K562 (cell line): ENCODE results near the gene ADAR.

Experiments
- BACH1 ChIP-seq: fragments of 200-800 bp; sonication (Bioruptor generic); IDR thresholded peaks from 2 replicates; pipeline ENCODE4 v1.6.1; 2016; ENCODE audit warnings: missing genetic modification characterization, missing compliant biosample characterization
- CTCF ChIP-seq, 3 experiments: IDR thresholded peaks in 2 of 3; conservative IDR thresholded peaks in 1 of 3; 2 replicates each; pipeline ENCODE4 v1.5.1; 2011 to 2012; ENCODE audit warnings: low read length in 3 of 3, mild to moderate bottlenecking in 3 of 3, control low read depth in 2 of 3, improper control_type of control experiment in 1 of 3, inconsistent platforms in 1 of 3, low read depth in 1 of 3, mixed read lengths in 1 of 3, moderate library complexity in 1 of 3; ENCODE audit not compliant: insufficient read depth in 2 of 3
- EGR1 ChIP-seq: fragments of 450-650 bp; conservative IDR thresholded peaks from 2 replicates; pipeline ENCODE4 v1.6.1; 2017; ENCODE audit warnings: mild to moderate bottlenecking
- EHMT2 ChIP-seq: fragments of 450-650 bp; IDR thresholded peaks from 2 replicates; pipeline ENCODE4 v1.6.1; 2018; ENCODE audit warnings: antibody characterized with exemption
- GATA2 ChIP-seq: sonication (generic); formaldehyde crosslinking; IDR thresholded peaks from 2 replicates; pipeline ENCODE4 v1.4.0; 2020; ENCODE audit warnings: mild to moderate bottlenecking, missing genetic modification reagents
- KAT8 ChIP-seq: fragments of 450-650 bp; IDR thresholded peaks from 2 replicates; pipeline ENCODE4 v1.6.1; 2016; ENCODE audit warnings: low read depth, mild to moderate bottlenecking
- POLR2AphosphoS5 ChIP-seq: IDR thresholded peaks from 2 replicates; pipeline ENCODE4 v1.6.1; 2011; ENCODE audit warnings: mild to moderate bottlenecking, low read depth, low read length, moderate library complexity; ENCODE audit not compliant: control insufficient read depth, insufficient read depth
- RBBP5 ChIP-seq: fragments of 200-600 bp; sonication (generic); IDR thresholded peaks from 2 replicates; pipeline ENCODE4 v1.6.1; 2012; ENCODE audit warnings: borderline replicate concordance, mild to moderate bottlenecking, low read length, control low read depth, inconsistent platforms; ENCODE audit not compliant: insufficient read depth, poor library complexity, severe bottlenecking
- SP1 ChIP-seq: sonication (generic); formaldehyde crosslinking; IDR thresholded peaks from 2 replicates; pipeline ENCODE4 v1.8.1; 2022; ENCODE audit warnings: mild to moderate bottlenecking, missing genetic modification reagents
- ZFP36 ChIP-seq: fragments of 150-350 bp; IDR thresholded peaks from 2 replicates; pipeline ENCODE4 v1.6.1; 2018; ENCODE audit warnings: low read length, low read depth; ENCODE audit not compliant: partially characterized antibody

GRCh38 chr1:154541231-154541630, 66.8 kb downstream of the ADAR start:
- TF ChIP-seq KAT8 (no peak), CTCF (IDR thresholded peaks at IDR 0.05 in 2 of 3, conservative IDR thresholded peaks at IDR 0.05 in 1 of 3; ENCODE audit: insufficient read depth in 2 of 3, low read depth in 1 of 3, low read length in 3 of 3) (no peak), BACH1 (tag) (no peak), SP1 (no peak), EGR1 (peak; percentile 39), GATA2 (CRISPR knock-in tag) (no peak), POLR2AphosphoS5 (no peak), EHMT2 (no peak), ZFP36 (no peak), RBBP5 (no peak)
